ENCODE data around the gene FHIT.

The FHIT gene

DNA sequence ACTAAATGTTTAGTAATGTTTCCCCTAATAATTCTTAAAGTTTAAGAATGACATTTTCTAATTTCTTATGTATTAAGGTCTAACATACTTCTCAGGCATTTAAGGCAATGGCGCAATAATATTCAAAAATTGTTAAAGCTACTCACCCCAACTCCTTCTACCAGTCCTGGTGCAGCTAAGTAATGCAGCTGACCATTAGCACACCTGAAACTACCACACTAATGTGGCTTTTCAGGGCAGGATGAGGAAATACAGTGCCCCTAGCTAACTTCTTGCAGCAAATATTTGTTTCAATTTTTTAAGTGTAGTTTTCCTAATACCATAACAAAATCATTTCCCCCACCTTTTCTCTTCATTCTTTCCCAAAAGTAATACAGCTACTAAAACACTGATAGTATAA, 827.7 kb downstream of the FHIT start:
- TF ChIP-seq, protein P1, sequence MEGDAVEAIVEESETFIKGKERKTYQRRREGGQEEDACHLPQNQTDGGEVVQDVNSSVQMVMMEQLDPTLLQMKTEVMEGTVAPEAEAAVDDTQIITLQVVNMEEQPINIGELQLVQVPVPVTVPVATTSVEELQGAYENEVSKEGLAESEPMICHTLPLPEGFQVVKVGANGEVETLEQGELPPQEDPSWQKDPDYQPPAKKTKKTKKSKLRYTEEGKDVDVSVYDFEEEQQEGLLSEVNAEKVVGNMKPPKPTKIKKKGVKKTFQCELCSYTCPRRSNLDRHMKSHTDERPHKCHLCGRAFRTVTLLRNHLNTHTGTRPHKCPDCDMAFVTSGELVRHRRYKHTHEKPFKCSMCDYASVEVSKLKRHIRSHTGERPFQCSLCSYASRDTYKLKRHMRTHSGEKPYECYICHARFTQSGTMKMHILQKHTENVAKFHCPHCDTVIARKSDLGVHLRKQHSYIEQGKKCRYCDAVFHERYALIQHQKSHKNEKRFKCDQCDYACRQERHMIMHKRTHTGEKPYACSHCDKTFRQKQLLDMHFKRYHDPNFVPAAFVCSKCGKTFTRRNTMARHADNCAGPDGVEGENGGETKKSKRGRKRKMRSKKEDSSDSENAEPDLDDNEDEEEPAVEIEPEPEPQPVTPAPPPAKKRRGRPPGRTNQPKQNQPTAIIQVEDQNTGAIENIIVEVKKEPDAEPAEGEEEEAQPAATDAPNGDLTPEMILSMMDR (IDR thresholded peaks at IDR 0.05; ENCODE audit: low read depth, low read length) = no peak
- DNase-seq = no peak

DNA sequence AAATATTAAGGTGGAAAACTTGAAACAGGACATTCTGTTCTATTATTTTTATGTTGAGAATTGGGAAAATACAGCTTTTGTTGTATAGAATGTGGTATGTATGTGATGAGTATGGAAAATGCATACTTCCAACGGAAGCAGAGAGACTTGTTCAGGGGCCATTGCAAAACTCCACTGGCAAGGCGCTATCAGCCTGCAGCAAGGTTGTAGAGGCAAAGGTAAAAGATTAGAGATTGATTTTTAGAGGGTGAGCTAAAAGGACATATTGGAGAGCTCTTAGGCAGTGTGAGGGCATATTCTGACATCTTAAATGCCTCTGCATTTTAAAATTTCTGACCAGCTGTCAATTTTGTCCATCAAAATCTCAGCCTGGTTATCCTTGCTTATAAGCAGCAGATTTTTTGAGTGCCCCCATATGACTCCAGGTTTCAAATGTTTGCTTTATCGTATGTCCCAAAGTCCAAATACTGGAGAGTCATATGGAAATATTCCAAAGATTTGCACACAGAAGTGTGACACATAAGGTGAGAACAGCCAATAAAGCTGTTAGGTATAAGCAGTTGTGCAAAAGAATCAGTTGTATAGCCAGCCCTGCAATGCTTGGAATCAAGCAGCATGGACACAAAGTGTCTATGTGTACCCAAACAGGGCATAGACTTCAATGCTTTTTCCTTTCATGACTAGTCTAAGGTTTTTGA, 829.4 kb downstream of the FHIT start:
- Histone ChIP-seq H3K27me3 (no peaks in the 10 kb centered on the region), H3K9me3 (no peaks in the 10 kb centered on the region), H3K4me1 (no peaks in the 10 kb centered on the region), H3K36me3 (no peaks in the 10 kb centered on the region), H3K4me3 (ENCODE audit: low read depth, low read length) (no peak overlapping the region)
- TF ChIP-seq, protein P1 (IDR thresholded peaks at IDR 0.05; ENCODE audit: low read depth, low read length) = no peak
- no peak for DNase-seq

More for the DNA sequence above, 827.7 kb downstream of the FHIT start:
- H3K36me3 ChIP-seq = no peaks in the 10 kb centered on the region
- H3K9me3 ChIP-seq = no peaks in the 10 kb centered on the region
- H3K4me3 ChIP-seq (ENCODE audit: low read depth, low read length) = no peak overlapping the region
- no peaks in the 10 kb centered on the region for H3K4me1 ChIP-seq
- H3K27me3 ChIP-seq = no peaks in the 10 kb centered on the region

DNA sequence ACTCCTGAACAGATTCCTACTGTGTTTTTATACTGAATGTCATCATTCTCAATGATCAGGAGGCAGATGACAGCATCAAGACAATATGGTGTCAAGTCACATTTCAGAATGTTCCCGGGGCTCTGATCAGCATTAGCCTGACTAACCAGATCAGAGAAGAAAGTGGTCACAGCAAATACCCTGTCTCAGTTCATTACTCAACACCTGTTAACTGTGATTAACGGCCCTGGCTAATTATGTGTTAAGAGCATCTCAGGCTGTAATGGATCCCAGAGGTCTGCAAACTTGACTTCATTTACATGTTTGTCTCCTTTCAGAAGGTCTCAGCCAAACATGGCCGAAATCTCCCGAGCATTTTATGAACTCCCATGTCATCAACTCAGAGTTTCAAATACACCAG, 833.7 kb downstream of the FHIT start:
- Histone ChIP-seq H3K36me3 (no peaks in the 10 kb centered on the region), H3K4me1 (no peaks in the 10 kb centered on the region), H3K9me3 (no peaks in the 10 kb centered on the region), H3K4me3 (ENCODE audit: low read depth, low read length) (no peak overlapping the region), H3K27me3 (no peaks in the 10 kb centered on the region)
- no peak for DNase-seq
- TF ChIP-seq, protein P1 (IDR thresholded peaks at IDR 0.05; ENCODE audit: low read depth, low read length) = no peak

DNA sequence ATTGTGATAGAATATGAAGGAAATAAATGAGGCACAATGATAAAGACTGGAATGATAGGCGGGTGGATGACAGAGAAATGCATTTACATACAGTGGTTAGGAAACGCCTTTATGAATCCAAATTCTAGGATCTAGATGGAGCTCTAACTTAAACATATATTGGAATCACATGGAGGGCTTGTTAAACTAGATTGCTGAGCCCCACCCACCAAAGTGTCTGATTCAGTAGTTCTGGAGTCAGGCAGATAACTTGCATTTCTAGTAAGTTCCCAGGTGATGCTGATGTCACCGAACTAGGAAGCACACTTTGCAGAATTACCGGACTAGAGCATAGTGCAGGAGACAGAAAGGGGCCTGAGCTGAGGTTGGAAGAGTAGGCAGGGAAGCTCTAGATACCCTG, 837.2 kb downstream of the FHIT start:
- Histone ChIP-seq H3K9me3 (no peaks in the 10 kb centered on the region), H3K4me3 (ENCODE audit: low read depth, low read length) (no peak overlapping the region), H3K4me1 (no peaks in the 10 kb centered on the region), H3K36me3 (no peaks in the 10 kb centered on the region), H3K27me3 (no peaks in the 10 kb centered on the region)
- no peak for DNase-seq
- TF ChIP-seq, protein P1 (IDR thresholded peaks at IDR 0.05; ENCODE audit: low read depth, low read length) = no peak

DNA sequence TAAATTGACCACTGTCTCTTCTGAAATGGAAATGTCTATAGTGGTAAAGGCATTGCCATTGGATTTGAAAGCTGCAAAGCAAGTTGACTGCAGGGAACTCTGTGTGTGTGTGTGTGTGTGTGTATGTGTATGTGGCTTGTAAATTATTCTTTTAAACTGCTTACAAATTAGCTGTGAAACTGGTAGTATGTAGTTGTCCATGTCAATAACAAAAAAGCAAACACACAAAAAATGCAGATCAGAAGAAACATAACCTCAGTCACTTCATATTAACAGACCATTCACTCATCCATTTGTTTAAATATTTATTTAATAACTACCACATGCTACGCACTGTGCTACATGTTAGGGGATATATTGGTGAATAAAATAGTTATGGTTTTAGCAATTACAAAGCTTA, 837.7 kb downstream of the FHIT start:
- Histone ChIP-seq H3K4me3 (ENCODE audit: low read depth, low read length) (no peak overlapping the region), H3K9me3 (no peaks in the 10 kb centered on the region), H3K36me3 (no peaks in the 10 kb centered on the region), H3K27me3 (no peaks in the 10 kb centered on the region), H3K4me1 (no peaks in the 10 kb centered on the region)
- TF ChIP-seq, protein P1 (IDR thresholded peaks at IDR 0.05; ENCODE audit: low read depth, low read length) = no peak
- DNase-seq = no peak

DNA sequence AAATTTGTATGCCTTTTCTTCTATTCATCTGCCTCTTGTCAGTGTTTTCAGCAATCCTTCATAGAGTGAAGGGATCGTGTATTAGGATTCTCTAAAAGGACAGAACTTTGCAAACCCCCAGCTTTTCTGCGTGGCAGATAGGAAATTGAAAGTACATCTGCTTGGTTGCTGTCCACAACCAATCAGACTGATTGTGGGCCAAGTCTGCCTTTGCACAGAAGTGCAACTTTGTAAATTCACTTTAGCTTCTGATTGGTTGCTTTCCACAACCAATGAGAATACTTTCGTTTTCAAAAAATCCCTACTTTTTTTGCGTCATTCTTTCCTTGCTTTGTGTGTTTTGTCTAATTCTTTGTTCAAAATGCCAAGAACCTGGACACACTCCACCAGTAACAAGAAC, 847.4 kb downstream of the FHIT start:
- H3K36me3 ChIP-seq = no peaks in the 10 kb centered on the region
- H3K9me3 ChIP-seq = no peaks in the 10 kb centered on the region
- no peaks in the 10 kb centered on the region for H3K27me3 ChIP-seq
- no peak for DNase-seq
- no peaks in the 10 kb centered on the region for H3K4me1 ChIP-seq
- TF ChIP-seq, protein P1 (IDR thresholded peaks at IDR 0.05; ENCODE audit: low read depth, low read length) = no peak
- H3K4me3 ChIP-seq (ENCODE audit: low read depth, low read length) = no peak overlapping the region
